ENCODE measurements around the gene SLC52A3.

SLC52A3 gene

DNA sequence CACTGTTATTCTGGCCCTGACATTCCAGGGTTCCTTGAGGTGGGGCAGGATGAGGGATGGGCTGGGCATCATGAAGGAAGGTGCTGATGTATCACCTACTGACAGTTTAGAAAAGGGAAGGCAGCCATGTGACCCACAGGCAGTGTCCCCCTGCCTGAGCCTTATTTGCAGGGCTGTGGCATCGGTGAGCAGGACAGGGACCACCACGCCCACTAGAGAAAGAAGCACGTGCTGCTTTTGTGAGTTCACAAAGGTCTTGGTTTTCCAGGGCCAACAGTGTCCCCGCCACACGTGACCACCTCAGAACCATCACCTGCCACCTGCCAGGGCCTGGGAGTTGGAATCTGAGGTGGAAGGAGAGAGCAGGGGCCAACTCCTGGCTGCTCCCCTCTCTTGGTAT, 49.2 kb downstream of the SLC52A3 start:
- TF ChIP-seq CTCF (conservative IDR thresholded peaks at IDR 0.05; ENCODE audit: low read length) = no peak
- no peak overlapping the region for H3K4me3 ChIP-seq (ENCODE audit: low read length)
- DNase-seq (ENCODE audit: low read depth) = no peak

- DNase-seq (ENCODE audit: low read depth) = no peak
Observed at GRCh38 chr20:717832-718231, 50.5 kb downstream of the SLC52A3 start.

DNA sequence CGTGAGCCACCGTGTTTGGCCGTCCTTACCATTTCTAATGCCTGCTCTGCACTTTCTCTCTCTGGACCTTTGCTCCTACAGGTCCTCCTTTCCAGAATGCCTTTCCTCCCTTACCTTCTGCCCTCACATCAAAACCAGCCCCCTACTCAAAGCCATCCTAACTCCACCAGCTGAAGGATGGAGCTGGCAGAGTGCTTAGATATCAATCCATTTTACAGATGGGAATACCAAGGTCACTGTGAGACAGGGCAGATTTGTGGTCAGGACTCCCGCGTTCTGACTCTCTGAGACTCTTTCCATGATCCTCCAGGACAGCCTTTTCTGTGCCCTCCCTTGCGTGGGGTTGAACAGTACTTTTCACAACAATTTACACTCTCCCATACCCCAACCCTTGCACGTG, 51.0 kb downstream of the SLC52A3 start:
- H3K4me3 ChIP-seq (ENCODE audit: low read length) = no peak overlapping the region
- TF ChIP-seq CTCF (conservative IDR thresholded peaks at IDR 0.05; ENCODE audit: low read length) = no peak
- DNase-seq (ENCODE audit: low read depth) = no peak

More at GRCh38 chr20:717832-718231, 50.5 kb downstream of the SLC52A3 start:
- H3K4me3 ChIP-seq (ENCODE audit: low read length) = no peak overlapping the region
- TF ChIP-seq CTCF (conservative IDR thresholded peaks at IDR 0.05; ENCODE audit: low read length) = no peak

- TF ChIP-seq CTCF (conservative IDR thresholded peaks at IDR 0.05; ENCODE audit: low read length) = no peak
Observed at GRCh38 chr20:714453-714852, 53.8 kb downstream of the SLC52A3 start.

DNA sequence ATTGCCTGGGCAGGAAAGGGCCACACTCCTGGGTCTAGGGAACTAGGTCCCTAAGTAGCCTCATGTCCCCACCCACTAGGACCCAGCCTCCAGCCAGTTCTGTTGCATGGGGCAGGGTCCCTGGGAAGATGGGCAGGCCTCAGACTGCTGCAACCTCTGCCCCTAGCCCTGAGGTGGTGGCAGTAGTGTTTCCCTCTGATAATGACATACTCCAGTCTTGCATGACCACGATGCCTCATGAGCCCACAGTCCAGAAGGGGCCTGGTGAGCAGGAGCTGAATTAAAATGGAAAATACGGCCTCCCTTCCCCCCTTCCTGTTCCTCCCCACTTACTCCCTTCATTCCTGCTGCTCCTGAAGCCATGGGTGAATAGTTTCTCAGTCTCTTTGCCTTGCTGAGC, 56.7 kb downstream of the SLC52A3 start:
- DNase-seq (ENCODE audit: low read depth) = no peak
- TF ChIP-seq CTCF (conservative IDR thresholded peaks at IDR 0.05; ENCODE audit: low read length) = no peak
- H3K4me3 ChIP-seq (ENCODE audit: low read length) = no peak overlapping the region

More at GRCh38 chr20:714453-714852, 53.8 kb downstream of the SLC52A3 start:
- H3K4me3 ChIP-seq (ENCODE audit: low read length) = no peak overlapping the region
- no peak for DNase-seq (ENCODE audit: low read depth)

DNA sequence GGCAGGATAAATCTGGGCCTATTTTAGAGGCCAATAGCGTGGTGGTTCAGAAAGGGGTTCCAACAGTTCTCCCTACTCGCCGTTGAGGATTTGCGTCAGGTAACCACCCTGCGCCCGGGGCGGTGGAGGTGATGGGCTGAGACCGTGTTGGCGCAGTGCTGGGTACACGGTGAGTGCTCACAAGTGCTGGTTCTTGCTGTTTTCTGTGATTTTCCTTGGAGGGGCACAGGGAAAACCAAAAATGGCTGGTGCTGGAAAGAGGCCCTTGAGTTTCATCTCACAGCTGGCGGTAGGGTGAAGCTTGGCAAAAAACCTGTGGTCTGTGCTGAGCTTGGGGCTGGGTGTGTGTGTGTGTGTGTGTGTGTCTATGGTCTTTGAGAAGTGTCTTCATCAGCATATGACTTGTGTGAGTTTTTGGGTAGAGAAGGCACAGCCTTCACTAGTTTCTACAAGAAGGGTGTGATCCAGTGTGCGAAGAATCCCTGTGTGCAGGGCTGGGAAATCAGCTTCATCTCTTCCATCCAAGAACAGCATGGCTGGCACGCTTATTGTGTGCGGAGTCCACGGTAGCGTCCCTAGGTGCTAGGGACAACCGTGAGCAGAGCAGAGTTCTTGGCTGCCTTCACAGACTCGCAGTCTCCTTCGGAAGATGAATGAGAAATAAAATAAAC, 57.4 kb downstream of the SLC52A3 start:
- no peak for DNase-seq (ENCODE audit: low read depth)
- no peak overlapping the region for H3K4me3 ChIP-seq (ENCODE audit: low read length)

More for the DNA sequence above, 57.4 kb downstream of the SLC52A3 start:
- no peak for TF ChIP-seq CTCF (conservative IDR thresholded peaks at IDR 0.05; ENCODE audit: low read length)

Measured in AG10803 (cell line).